Spinal cord (tissue), 10 donors: ENCODE measurements around the gene PSKH1. TPM values are rescaled to one million over a fixed set of nuclear protein-coding genes. Genes with fewer than 3 reads are reported as not detected.
"Not testable (repeated sequence)": the region's sequence is repeated elsewhere in the genome, so short reads cannot be mapped to it uniquely, and the experiment has no call there.

Source experiments
- DNase-seq, 6 donors: peaks; one replicate each; pipeline versions ENCODE4 v3.0.0 to v3.0.0-alpha.2; 2013 to 2015; ENCODE audit warnings: low spot score in 6 of 6, low read depth in 4 of 6
- H3K27ac ChIP-seq: one replicate; pipeline ENCODE4 v1.5.1; 2013; ENCODE audit warnings: low read depth, low read length, control low read depth
- H3K27me3 ChIP-seq: one replicate; pipeline ENCODE4 v1.6.1; 2013; ENCODE audit warnings: low read length; ENCODE audit not compliant: control insufficient read depth, insufficient read depth
- H3K36me3 ChIP-seq: one replicate; pipeline ENCODE4 v1.6.1; 2013; ENCODE audit warnings: low read length; ENCODE audit not compliant: control insufficient read depth, insufficient read depth
- H3K4me1 ChIP-seq: one replicate; pipeline ENCODE4 v1.6.1; 2013; ENCODE audit warnings: low read length; ENCODE audit not compliant: control insufficient read depth, insufficient read depth
- H3K4me3 ChIP-seq: one replicate; pipeline ENCODE4 v1.5.1; 2013; ENCODE audit warnings: low read depth, low read length, control low read depth
- H3K9me3 ChIP-seq: one replicate; pipeline ENCODE4 v1.6.1; 2013; ENCODE audit warnings: low read length; ENCODE audit not compliant: control insufficient read depth, insufficient read depth
- WGBS: methylation state at CpG from one replicate; pipeline ENCODE4 v1.1.5; 2013; ENCODE audit warnings: missing lambda C conversion rate; ENCODE audit not compliant: insufficient coverage; 5-methylcytosine and 5-hydroxymethylcytosine counted together
- polyA plus RNA-seq, 2 donors: library from polyadenylated mRNA; unstranded; fragments of 120-200 nt; gene quantifications; one replicate each; pipeline ENCODE4 v1.2.1, GENCODE V29; 2013; ENCODE audit not compliant: insufficient read length in 2 of 2
- total RNA-seq, 2 donors: library from RNA; depleted of rRNA in 1 of 2; stranded (reverse); fragments of 120-200 nt in 1 of 2; fragments of >200 nt in 1 of 2; gene quantifications; one replicate each; pipeline versions ENCODE4 v1.2.3 to v1.2.4, GENCODE V29; 2013 to 2014
- donor health status: healthy.

PSKH1 gene
- total and polyA plus RNA-seq, 4 donors, result 8.7 to 31.7 (median 25.0) TPM

- peak overlapping the region; percentile 2 for H3K27ac ChIP-seq
- no peak for DNase-seq
- H3K36me3 ChIP-seq, result peaks cover 14% of the 10 kb centered on the region
- no peaks in the 10 kb centered on the region for H3K27me3 ChIP-seq
- H3K9me3 ChIP-seq, result no peaks in the 10 kb centered on the region
- whole genome bisulfite sequencing, result 68% methylated on average over 3 of the region's 4 CpGs
- H3K4me3 ChIP-seq, result no peak overlapping the region
- H3K4me1 ChIP-seq, result peaks cover 6% of the 10 kb centered on the region
These were observed 9.8 kb downstream of the PSKH1 start for GRCh38 chr16:67902831-67903230.

DNA sequence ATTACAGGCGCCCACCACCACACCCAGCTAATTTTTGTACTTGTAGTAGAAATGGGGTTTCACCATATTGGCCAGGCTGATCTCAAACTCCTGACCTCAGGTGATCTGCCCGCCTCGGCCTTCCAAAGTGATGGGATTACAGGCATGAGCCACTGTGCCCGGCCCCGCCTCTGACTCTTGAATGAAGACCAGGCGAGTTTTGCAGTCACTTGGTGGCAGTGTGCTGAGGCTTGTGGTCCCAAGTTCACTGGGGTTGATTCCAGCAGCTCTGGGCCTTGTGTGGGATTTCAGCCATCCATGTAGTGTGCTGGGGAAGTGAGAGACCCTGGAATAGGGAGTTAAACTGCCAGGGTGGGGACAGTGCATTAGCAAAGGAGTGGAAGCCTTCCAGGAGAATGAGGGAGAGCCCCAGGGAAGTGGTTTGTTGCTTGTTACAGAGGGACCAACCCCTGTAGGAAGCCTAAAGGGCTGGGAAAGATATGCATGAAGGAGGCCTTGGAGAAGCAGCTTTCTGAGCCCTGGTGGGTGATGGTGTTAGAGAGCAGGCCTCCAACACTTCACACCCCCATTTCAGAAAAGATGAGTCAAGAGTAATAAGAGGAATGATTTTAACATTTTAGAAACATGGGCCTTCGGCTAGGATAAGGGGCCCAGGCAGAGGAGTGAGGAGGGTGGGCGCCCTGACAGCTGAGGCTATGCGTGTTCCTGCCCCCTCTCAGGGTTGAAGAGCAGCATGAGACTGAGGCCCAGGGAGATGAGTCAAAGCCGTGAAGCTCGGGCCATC lies 14.5 kb downstream of the PSKH1 start:
- no peaks in the 10 kb centered on the region for H3K27me3 ChIP-seq
- H3K36me3 ChIP-seq, result peaks cover 41% of the 10 kb centered on the region
- H3K27ac ChIP-seq, result no peak overlapping the region
- WGBS, result 90% methylated on average over 10 of the region's 11 CpGs
- no peak overlapping the region for H3K4me3 ChIP-seq
- no peaks in the 10 kb centered on the region for H3K9me3 ChIP-seq
- DNase-seq, result no peak
- H3K4me1 ChIP-seq, result peaks cover 7% of the 10 kb centered on the region

DNA sequence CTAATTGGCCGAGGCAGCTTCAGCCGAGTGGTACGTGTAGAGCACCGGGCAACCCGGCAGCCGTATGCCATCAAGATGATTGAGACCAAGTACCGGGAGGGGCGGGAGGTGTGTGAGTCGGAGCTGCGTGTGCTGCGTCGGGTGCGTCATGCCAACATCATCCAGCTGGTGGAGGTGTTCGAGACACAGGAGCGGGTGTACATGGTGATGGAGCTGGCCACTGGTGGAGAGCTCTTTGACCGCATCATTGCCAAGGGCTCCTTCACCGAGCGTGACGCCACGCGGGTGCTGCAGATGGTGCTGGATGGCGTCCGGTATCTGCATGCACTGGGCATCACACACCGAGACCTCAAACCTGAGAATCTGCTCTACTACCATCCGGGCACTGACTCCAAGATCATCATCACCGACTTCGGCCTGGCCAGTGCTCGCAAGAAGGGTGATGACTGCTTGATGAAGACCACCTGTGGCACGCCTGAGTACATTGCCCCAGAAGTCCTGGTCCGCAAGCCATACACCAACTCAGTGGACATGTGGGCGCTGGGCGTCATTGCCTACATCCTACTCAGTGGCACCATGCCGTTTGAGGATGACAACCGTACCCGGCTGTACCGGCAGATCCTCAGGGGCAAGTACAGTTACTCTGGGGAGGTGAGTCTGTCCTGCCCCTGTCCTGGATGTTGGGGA lies 16.1 kb downstream of the PSKH1 start:
- DNase-seq, result no peak
- WGBS, result 96% methylated on average over 35 of the region's 36 CpGs
- Histone ChIP-seq H3K27ac (peak overlapping the region; percentile 63), H3K4me1 (peaks cover 7% of the 10 kb centered on the region), H3K27me3 (no peaks in the 10 kb centered on the region), H3K4me3 (no peak overlapping the region), H3K9me3 (no peaks in the 10 kb centered on the region), H3K36me3 (peaks cover 37% of the 10 kb centered on the region)

DNA sequence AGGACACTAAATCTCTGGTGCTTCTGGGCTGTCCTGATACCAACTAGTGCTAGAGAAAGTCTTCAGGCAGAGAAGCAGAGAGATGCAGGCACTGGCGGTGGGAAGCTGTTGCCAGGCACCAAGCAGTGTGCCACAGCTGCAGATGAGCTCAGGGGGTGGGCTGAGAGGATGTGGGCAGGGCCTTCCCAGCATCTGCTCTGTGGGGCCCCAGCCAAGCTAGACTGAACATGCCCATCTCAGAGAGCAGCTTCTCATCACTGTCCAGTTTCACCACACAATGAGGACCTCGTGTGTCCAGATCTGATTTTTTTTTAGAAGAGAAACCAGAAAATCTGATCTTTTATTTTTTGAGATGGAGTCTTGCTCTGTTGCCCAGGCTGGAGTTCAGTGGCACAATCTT lies 17.1 kb downstream of the PSKH1 start:
- 0% methylated on average over 1 of the region's 2 CpGs for WGBS
- Histone ChIP-seq H3K4me3 (no peak overlapping the region), H3K27ac (peak overlapping the region; percentile 63), H3K36me3 (peaks cover 41% of the 10 kb centered on the region), H3K27me3 (no peaks in the 10 kb centered on the region), H3K4me1 (peaks cover 14% of the 10 kb centered on the region), H3K9me3 (no peaks in the 10 kb centered on the region)
- DNase-seq, result peak in 2 of 6 donors; percentile 60 to 75

DNA sequence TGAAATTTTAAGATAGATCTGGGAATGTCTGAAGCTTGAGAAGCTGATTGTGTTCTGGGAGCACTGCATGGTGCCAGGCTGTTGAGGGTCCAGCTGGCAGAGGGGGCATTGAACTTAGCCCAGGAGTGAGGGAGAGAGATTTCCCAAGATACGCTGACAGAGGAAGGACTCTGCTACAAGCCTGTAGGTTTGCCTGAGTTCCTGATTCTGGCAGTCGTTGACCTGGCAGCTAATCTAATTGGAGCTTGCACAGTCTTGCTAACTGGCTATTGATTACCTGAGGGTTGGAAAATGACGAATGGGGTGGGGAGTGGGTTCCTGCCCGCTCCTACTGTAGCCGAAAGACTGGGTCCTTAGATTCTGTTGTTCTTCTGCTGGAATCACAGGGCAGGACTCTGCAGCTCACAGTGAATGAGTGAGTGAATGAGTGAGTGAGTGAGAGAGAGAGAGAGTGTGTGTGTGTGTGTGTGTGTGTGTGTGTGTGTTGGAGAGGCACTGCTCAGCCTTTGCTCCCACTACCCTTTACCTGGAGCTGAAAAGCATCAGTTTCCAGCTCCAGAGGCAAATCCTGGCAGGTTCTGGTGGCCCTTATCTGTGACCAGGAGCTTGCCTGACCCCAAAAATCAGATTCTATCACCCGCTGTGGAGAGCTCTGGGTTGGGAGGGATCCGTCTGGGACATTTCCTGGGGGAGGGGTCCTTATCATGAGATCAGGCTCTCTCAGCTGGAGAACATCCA lies 21.9 kb downstream of the PSKH1 start:
- peaks cover 53% of the 10 kb centered on the region for H3K36me3 ChIP-seq
- no peak overlapping the region for H3K4me3 ChIP-seq
- no peak for DNase-seq
- peak overlapping the region; percentile 10 for H3K27ac ChIP-seq
- H3K9me3 ChIP-seq, result no peaks in the 10 kb centered on the region
- H3K27me3 ChIP-seq, result no peaks in the 10 kb centered on the region
- WGBS, result 85% methylated on average over 5 of the region's 7 CpGs
- H3K4me1 ChIP-seq, result peaks cover 48% of the 10 kb centered on the region

- Histone ChIP-seq H3K27ac (peak overlapping the region; percentile 69), H3K36me3 (peaks cover 50% of the 10 kb centered on the region), H3K4me1 (peaks cover 48% of the 10 kb centered on the region)
- H3K27me3 ChIP-seq, H3K9me3 ChIP-seq, DNase-seq, H3K4me3 ChIP-seq: not testable (repeated sequence)
- WGBS, result no CpG with 5 or more reads among the region's 2 CpGs
These were observed 22.4 kb downstream of the PSKH1 start for GRCh38 chr16:67915496-67915769.

GRCh38 chr16:67915831-67916723 lies 23.0 kb downstream of the PSKH1 start:
- no peak for DNase-seq
- Histone ChIP-seq H3K9me3 (no peaks in the 10 kb centered on the region), H3K4me3 (no peak overlapping the region), H3K27ac (peak overlapping the region; percentile 69), H3K27me3 (no peaks in the 10 kb centered on the region), H3K36me3 (peaks cover 47% of the 10 kb centered on the region), H3K4me1 (peaks cover 48% of the 10 kb centered on the region)
- WGBS, result 87% methylated on average over 3 of the region's 7 CpGs

DNA sequence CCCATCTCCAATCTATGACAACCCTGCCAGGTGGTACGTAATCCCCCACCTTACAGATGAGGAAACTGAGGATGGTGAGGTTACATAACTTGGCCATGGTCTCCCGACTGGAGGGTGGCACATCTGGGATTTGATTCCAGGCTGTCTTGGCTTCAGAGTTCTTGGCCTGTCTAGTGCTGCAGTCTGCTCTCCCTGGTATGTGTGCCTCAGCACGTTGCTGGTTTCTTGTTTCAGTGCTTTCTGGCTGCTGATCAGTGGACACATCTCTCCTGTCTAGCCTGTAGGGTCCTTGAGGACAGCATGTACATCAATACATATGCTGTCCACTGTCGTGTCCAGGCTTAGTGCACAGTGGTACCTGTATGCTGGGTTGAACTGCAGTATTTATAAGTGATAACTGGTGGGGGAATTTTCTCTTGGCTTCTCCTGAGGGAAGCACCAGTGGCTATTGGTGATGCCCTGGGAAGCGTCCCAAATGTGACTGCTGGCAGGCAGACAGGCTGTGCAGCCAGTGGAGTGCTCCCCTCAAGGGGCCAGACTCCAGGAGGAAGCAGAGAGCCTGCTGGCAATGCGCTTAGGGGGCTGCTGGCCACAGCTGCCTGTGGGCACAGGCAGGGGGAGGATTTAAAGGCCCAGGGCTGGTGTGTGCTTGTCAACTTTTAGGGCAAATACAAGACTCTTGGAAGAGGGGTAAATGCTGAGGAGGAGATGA lies 24.2 kb downstream of the PSKH1 start:
- Histone ChIP-seq H3K36me3 (peaks cover 38% of the 10 kb centered on the region), H3K4me1 (peaks cover 48% of the 10 kb centered on the region), H3K27me3 (no peaks in the 10 kb centered on the region), H3K27ac (peak overlapping the region; percentile 69), H3K9me3 (no peaks in the 10 kb centered on the region), H3K4me3 (no peak overlapping the region)
- WGBS, result 48% methylated on average over 5 of the region's 6 CpGs
- DNase-seq, result peak in 4 of 6 donors; percentile 33 to 85 (median 46)

DNA sequence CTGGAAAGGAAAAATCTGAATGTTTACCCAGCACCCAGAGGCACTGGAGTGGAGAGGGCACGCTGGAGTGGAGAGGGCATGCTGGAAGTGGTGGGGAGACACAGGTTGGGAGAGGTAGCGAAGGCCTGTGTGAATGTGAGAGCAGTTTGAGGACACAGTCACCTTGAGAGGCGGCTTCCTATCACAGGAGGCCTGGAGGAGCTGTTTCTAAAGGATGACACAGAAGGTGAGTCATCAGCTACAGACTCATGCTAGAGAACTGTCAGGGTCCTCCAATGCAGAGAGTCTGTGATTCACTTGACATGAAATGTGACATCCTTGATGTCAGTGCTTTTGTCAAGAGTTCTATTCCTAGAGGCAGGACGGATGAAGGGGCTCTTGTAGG lies 24.8 kb downstream of the PSKH1 start:
- no peak overlapping the region for H3K4me3 ChIP-seq
- H3K27me3 ChIP-seq, result no peaks in the 10 kb centered on the region
- DNase-seq, result no peak
- H3K4me1 ChIP-seq, result peaks cover 51% of the 10 kb centered on the region
- 90% methylated on average over 3 of the region's 4 CpGs for WGBS
- H3K36me3 ChIP-seq, result peaks cover 40% of the 10 kb centered on the region
- H3K9me3 ChIP-seq, result no peaks in the 10 kb centered on the region
- peak overlapping the region; percentile 69 for H3K27ac ChIP-seq
